Choroid plexus epithelial cell (primary cell): ENCODE results near the gene BHLHE23.
"Not testable (repeated sequence)": the region's sequence is repeated elsewhere in the genome, so short reads cannot be mapped to it uniquely, and the experiment has no call there.

Experiments
- DNase-seq: peaks from one replicate; pipeline ENCODE4 v3.0.0-alpha.2; 2010; ENCODE audit warnings: low read depth
- H3K4me3 ChIP-seq: 2 replicates; pipeline ENCODE4 v1.5.1; 2011; ENCODE audit warnings: low read depth, mild to moderate bottlenecking, control low read depth, low read length, moderate library complexity
- CTCF ChIP-seq: conservative IDR thresholded peaks from 2 replicates; pipeline ENCODE4 v1.5.1; 2011; ENCODE audit warnings: low read depth, mild to moderate bottlenecking, control low read depth, inconsistent platforms, low read length, moderate library complexity

BHLHE23 gene

DNA sequence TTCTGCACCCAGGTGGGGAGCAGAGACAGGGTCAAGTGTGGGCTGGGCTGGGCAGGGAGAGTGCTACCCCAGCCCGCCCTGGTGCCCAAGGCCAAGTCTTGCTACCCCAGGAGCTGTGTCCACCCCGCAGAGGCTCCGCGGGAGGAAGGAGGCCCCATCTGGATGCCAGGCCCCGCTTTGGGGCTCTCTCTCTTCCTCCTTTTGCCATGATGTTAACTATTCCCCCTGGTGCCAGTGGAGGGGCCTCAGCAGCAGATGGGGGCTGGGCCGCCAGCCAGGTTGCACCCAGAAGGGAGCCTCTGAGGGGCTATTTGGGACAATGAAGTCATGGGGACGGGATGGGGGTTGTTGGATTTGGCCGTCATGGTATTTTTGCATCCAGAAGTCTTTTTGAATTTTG lies 45.0 kb downstream of the BHLHE23 start:
- TF ChIP-seq CTCF: no peak
- DNase-seq: no peak
- no peak overlapping the region for H3K4me3 ChIP-seq

DNA sequence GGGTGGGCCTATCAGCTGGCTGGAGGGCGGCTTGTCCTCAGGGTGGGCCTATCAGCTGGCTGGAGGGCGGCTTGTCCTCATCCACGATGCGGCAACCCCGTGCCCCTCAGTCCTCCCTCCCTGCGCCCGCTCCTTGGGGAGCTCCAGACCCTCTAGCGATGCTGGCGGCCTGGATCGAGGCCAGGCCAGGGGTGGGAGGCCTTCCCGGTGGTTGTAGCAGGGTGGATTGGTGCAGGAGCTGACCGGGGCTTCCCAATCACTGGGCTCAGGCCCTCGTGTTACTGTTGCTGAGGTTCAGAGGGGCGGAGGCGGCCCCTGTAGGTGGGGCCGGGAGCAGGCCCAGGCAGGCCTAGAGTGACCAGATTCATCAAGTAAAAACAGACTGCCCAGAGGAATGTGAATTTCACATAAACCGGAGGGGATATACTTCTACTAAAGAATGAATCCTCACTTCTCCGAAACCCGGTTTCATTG lies 45.4 kb downstream of the BHLHE23 start:
- H3K4me3 ChIP-seq: peak overlapping the region; percentile 14

GRCh38 chr20:62960446-62961309 lies 46.1 kb downstream of the BHLHE23 start:
- not testable (repeated sequence) for H3K4me3 ChIP-seq
- peak; percentile 40 for DNase-seq

More for the DNA sequence above, 45.4 kb downstream of the BHLHE23 start:
- TF ChIP-seq CTCF: no peak
- DNase-seq: peak; percentile 38

GRCh38 chr20:62959998-62960436 lies 46.7 kb downstream of the BHLHE23 start:
- no peak for TF ChIP-seq CTCF
- no peak for DNase-seq
- no peak overlapping the region for H3K4me3 ChIP-seq

GRCh38 chr20:62959101-62959971 lies 47.4 kb downstream of the BHLHE23 start:
- H3K4me3 ChIP-seq: no peak overlapping the region
- TF ChIP-seq CTCF: no peak
- no peak for DNase-seq

GRCh38 chr20:62958388-62959100 lies 48.2 kb downstream of the BHLHE23 start:
- no peak for DNase-seq
- TF ChIP-seq CTCF: no peak
- no peak overlapping the region for H3K4me3 ChIP-seq
